GM18951 (cell line): ENCODE data around the gene ZNF428.
"Not testable (repeated sequence)": the region's sequence is repeated elsewhere in the genome, so short reads cannot be mapped to it uniquely, and the experiment has no call there.

ENCODE experiments used
- POLR2A ChIP-seq: IDR thresholded peaks from 4 replicates; pipeline ENCODE4 v1.6.1; 2011; ENCODE audit warnings: mild to moderate bottlenecking; ENCODE audit not compliant: insufficient read length, insufficient read depth; ENCODE audit errors: extremely low read depth
- in situ Hi-C: fragments of 300-500 bp; cut with MboI; formaldehyde crosslinking; loops from one replicate; pipeline ENCODE4 v1.12.0; 2022; ENCODE audit warnings: low sequenced_read_pairs, mixed read lengths, inconsistent platforms; ENCODE audit not compliant: unreplicated experiment

Gene ZNF428

GRCh38 chr19:43620061-43621001, 902 bp upstream of the ZNF428 start:
- TF ChIP-seq POLR2A, result no peak
- in situ Hi-C loops, result no loop called here

- in situ Hi-C loops, result no loop called here
- no peak for TF ChIP-seq POLR2A
Observed at GRCh38 chr19:43618921-43619261, 538 bp downstream of the ZNF428 start.

- TF ChIP-seq POLR2A, result no peak
- in situ Hi-C loops, result no loop called here
Observed at GRCh38 chr19:43616954-43617353, 2.5 kb downstream of the ZNF428 start.

DNA sequence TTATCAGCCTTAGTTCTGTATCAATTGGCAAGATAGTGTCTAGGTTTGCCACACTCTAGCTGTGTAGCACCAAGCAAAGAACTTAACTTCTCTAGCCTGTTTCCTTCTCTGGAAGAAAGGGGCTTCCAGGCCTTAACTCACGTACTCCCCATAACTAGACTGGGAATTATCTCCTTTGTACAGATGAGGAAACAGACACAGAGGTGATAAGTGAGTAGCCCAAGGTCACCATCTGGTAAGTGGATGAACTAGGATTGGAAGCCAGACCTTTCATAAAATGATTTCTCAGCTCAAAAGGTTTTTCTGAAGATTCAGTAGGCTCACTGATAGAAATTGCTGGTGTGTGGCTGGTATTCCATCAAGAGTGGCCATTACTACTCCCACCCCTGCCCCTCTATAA, 3.1 kb downstream of the ZNF428 start:
- in situ Hi-C loops, result no loop called here
- no peak for TF ChIP-seq POLR2A

DNA sequence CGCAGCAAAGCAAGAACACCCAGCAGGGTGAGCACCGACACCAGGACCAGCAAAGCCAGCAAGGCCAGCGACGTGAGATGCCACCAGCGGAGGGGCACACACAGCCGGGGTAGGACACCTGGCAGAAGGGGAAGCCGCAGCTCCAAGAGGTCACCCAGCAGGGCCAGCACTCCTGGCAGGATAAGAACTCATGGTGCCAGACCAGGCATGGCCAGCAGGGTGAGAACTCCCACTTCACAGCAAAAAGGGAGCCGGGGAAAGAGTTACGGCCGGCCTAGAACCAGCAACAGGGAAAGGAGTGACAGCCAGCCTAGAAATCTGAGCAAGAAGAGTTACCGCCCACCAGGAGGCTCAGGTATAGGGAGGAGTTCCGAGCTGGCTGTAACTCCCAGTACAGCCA, 7.1 kb downstream of the ZNF428 start:
- in situ Hi-C loops, result no loop called here

GRCh38 chr19:43611788-43612187, 7.6 kb downstream of the ZNF428 start, which contains the start of gene SRRM5:
Gene SRRM5 (plus strand): TSS chr19:43612088. CDS start chr19:43612122, 34 bp downstream.
- in situ Hi-C loops, result no loop called here
- no peak for TF ChIP-seq POLR2A

More for the DNA sequence above, 7.1 kb downstream of the ZNF428 start:
- TF ChIP-seq POLR2A, result no peak

GRCh38 chr19:43610493-43610892, 8.9 kb downstream of the ZNF428 start:
- in situ Hi-C loops, result no loop called here

DNA sequence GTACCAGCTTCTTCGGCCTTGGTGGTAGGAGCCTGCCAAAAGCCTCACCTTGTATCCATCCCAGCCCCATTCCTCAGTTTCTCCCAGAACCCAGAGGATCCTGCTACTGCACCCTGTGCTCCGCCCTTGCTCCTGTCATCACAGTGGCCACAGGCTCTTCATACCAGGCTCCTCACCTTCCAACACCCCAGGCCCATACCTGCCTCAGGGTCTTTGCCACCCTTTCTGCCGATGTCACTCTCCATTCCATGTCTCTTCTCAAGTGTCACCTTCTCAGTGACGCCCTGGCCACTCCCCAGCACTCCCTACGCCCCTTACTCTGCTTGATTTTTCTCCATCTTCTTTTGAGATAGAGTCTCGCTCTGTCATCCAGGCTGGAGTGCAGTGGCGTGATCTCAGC, 9.6 kb downstream of the ZNF428 start:
- in situ Hi-C loops, result no loop called here

More at GRCh38 chr19:43610493-43610892, 8.9 kb downstream of the ZNF428 start:
- no peak for TF ChIP-seq POLR2A

DNA sequence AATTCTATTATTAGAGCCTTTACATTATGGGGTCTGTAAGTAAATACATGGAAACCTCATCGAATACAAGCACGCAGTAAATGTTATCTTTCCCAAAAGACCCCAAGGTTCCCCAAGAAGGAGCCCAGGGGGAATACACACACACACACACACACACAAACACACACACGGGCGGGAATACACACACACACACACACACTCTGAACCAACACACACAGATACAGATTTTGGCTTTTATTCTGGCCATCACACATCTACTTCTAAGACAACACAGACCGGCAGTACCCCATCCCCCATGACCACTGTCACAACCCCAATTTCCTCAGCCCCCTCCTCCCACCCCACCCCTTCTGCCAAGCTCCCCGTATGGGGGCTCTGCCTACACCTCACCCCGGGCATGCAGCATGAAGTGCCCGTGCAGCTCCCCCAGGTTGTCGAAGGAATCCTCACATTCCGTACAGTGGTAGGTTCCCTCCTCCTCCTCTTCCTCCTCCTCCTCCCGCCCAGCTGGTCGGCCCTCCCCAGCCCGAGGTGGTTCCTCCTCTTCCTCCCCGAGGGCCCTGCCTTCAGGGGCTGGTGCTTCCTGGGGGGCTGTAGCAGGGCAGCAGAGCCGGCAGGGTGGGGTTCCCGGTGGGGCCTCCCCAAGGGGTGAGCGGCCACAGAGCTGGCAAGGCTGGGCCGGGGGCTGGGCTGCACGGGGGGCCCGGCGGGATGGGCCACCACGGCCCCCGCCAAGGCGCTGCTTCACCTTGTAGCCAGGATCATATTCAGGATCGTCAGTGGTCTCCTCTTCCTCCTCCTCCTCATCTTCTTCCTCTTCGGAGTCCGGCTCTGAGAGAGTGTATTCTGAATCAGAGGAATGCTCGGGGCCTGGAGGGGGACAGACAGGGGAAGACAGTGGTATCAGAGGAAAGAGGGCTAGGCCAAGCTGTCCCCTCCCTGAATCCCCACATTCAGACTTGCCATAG, 11.9 kb downstream of the ZNF428 start:
- no peak for TF ChIP-seq POLR2A
- in situ Hi-C loops, result no loop called here

More for the DNA sequence above, 9.6 kb downstream of the ZNF428 start:
- TF ChIP-seq POLR2A, result no peak

GRCh38 chr19:43606569-43607229, 12.7 kb downstream of the ZNF428 start:
- in situ Hi-C loops, result no loop called here
- no peak for TF ChIP-seq POLR2A

DNA sequence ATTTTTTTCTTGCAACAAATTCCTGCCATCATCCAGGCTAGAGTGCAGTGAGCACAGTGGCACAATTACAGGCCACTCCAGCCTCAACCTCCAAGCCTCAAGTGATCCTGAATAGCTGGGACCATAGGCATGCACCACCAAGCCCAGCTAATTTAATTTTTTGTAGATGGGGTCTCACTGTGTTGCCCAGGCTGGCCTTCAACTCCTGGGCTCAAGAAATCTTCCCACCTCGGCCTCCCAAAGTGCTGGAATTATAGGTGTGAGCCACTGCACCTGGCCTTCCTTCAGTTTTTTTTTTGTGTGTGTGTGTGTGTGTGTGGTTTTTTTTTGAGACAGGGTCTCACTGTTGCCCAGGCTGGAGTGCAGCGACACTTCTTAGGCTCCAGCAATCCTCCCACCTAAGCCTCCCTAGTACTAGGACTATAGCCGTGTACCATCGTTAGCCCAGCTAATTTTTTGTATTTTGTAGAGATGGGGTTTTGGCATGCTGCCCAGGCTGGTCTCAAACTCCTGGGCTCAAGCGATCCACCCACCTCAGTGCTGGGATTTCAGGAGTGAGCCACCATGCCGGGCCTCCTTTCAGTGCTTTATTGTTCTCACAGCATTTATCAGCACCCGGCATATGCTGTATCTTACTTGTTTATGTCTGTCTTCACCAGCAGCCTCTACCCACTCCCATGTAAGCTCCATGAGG, 13.4 kb downstream of the ZNF428 start:
- in situ Hi-C loops, result no loop called here
- no peak for TF ChIP-seq POLR2A

DNA sequence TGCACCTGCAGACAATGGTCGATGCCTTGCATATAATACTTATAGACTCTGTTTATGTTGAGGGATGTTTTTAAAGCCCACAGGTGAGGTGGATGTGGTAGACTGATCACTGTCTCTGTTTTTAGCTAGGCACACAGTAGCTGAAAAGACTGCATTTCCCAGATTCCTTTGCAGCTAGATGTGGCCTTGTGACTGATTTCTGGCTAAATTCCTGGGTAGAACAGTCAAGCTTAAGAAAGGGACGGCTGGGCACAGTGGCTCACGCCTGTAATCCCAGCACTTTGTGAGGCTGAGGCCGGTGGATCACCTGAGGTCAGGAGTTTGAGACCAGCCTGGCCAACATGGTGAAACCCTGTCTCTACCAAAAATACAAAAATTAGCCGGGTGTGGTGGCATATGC, 19.1 kb downstream of the ZNF428 start:
- in situ Hi-C loops, result not testable (repeated sequence)
